Measurements from ENCODE around the gene MYO19. TPM values are rescaled to one million over a fixed set of nuclear protein-coding genes. Genes with fewer than 3 reads are reported as not detected.
A peak's percentile ranks its signal among the peaks of the same experiment; 100 is the strongest.

MYO19 gene
- total and polyA plus RNA-seq, 9 of the 15 experiments (the other 6 are each of a cell fraction or from before 2014, with no cell fraction given): 21.6 to 176 (median 129) TPM

GRCh38 chr17:36545465-36546417 lies 11.1 kb upstream of the MYO19 start (continued):
- TF ChIP-seq CREB1 (IDR thresholded peaks at IDR 0.05): peak; percentile 56; the same call in 1 of the 2 replicates
- no peak; the same call in 1 of the 2 replicates for TF ChIP-seq CREB1 (CRISPR knock-in tag; IDR thresholded peaks at IDR 0.05)
- TF ChIP-seq RNF2 (IDR thresholded peaks at IDR 0.05): peak; percentile 47; the same call in 1 of the 2 replicates
- peak; percentile 40 to 50; a peak in 3 of 4 replicates for TF ChIP-seq FOXK2 (conservative IDR thresholded peaks at IDR 0.05 in 1 of 2, IDR thresholded peaks at IDR 0.05 in 1 of 2; ENCODE audit: low read depth in 2 of 2)
- no peak for TF ChIP-seq SMAD3 (CRISPR knock-in tag; conservative IDR thresholded peaks at IDR 0.05)
- TF ChIP-seq CBFA2T3 (IDR thresholded peaks at IDR 0.05): peak; percentile 31
- no peak for TF ChIP-seq NR2F6 (CRISPR knock-in tag; IDR thresholded peaks at IDR 0.05)
- 0 out of 2 replicates have a peak, but pooled peaks have one; percentile 51 for TF ChIP-seq HLTF (IDR thresholded peaks at IDR 0.05)
- TF ChIP-seq C11orf30 (IDR thresholded peaks at IDR 0.05; ENCODE audit: low read depth): peak; percentile 85
- peak; percentile 78 for TF ChIP-seq POLR2G (IDR thresholded peaks at IDR 0.05; ENCODE audit: low read depth, low read length)
- peak; percentile 83 for TF ChIP-seq SOX6 (IDR thresholded peaks at IDR 0.05)
- TF ChIP-seq PTBP1 (IDR thresholded peaks at IDR 0.05; ENCODE audit: low read depth, low read length): no peak
- no peak for TF ChIP-seq ZNF668 (CRISPR knock-in tag; IDR thresholded peaks at IDR 0.05)
- peak; percentile 64 for TF ChIP-seq SUPT5H (IDR thresholded peaks at IDR 0.05)
- TF ChIP-seq TEAD4 (IDR thresholded peaks at IDR 0.05; ENCODE audit: low read length): no peak
- no peak for TF ChIP-seq TEAD4 (CRISPR knock-in tag; IDR thresholded peaks at IDR 0.05; ENCODE audit: borderline replicate concordance)
- TF ChIP-seq ZNF77 (CRISPR knock-in tag; IDR thresholded peaks at IDR 0.05): no peak
- peak; percentile 24 for TF ChIP-seq EGR1 (conservative IDR thresholded peaks at IDR 0.05)
- peak; percentile 84 for TF ChIP-seq NFIC (IDR thresholded peaks at IDR 0.05)
- peak; percentile 82; the same call in 1 of the 2 replicates for TF ChIP-seq NKRF (IDR thresholded peaks at IDR 0.05; ENCODE audit: borderline replicate concordance)
- peak; percentile 46 for TF ChIP-seq PCBP1 (IDR thresholded peaks at IDR 0.05; ENCODE audit: low read depth, low read length, poor library complexity, severe bottlenecking)
- no peak for TF ChIP-seq ZBED1 (IDR thresholded peaks at IDR 0.05)
- TF ChIP-seq ZNF133 (CRISPR knock-in tag; IDR thresholded peaks at IDR 0.05): no peak
- peak; percentile 89 for TF ChIP-seq RB1 (IDR thresholded peaks at IDR 0.05; ENCODE audit: low read depth)
- TF ChIP-seq TAF7 (tag; IDR thresholded peaks at IDR 0.05): no peak
- peak in 1 of 2 experiments; percentile 89 for TF ChIP-seq AFF1 (IDR thresholded peaks at IDR 0.05; ENCODE audit: low read depth in 1 of 2, partially characterized antibody in 2 of 2)
- TF ChIP-seq HDGF (IDR thresholded peaks at IDR 0.05): 0 out of 2 replicates have a peak, but pooled peaks have one; percentile 51

Data from K562 (cell line).